Heart left ventricle (tissue), 16 donors: ENCODE data around the gene NTHL1. TPM values are rescaled to one million over a fixed set of nuclear protein-coding genes. Genes with fewer than 3 reads are reported as not detected.

Experiments used
- ATAC-seq, 4 donors: fragments of 200-7000 bp; cut with Tn5 transposase; one replicate each; pipeline ENCODE4 v1.9.1; 2020 to 2022; ENCODE audit warnings: moderate library complexity in 4 of 4, mild to moderate bottlenecking in 3 of 4, moderate number of reproducible peaks in 1 of 4
- DNase-seq, 5 donors: peaks; one replicate each; pipeline ENCODE4 v3.0.0-alpha.2; 2020
- H3K27ac ChIP-seq, 12 donors: fragments of 200-600 bp; sonication (generic) in 4 of 12; one replicate each; pipeline versions ENCODE4 v1.5.0 to v1.8.0; 2016 to 2022; ENCODE audit warnings: mild to moderate bottlenecking in 2 of 12
- H3K27me3 ChIP-seq, 9 donors: fragments of 200-600 bp; sonication (generic) in 2 of 9; one replicate each; pipeline versions ENCODE4 v1.5.1 to v1.8.0; 2016 to 2022; ENCODE audit warnings: mild to moderate bottlenecking in 3 of 9
- H3K36me3 ChIP-seq, 9 donors: fragments of 200-600 bp; sonication (generic) in 2 of 9; one replicate each; pipeline versions ENCODE4 v1.5.0 to v1.8.0; 2018 to 2022; ENCODE audit warnings: mild to moderate bottlenecking in 2 of 9
- H3K4me1 ChIP-seq, 12 donors: fragments of 200-600 bp; sonication (generic) in 4 of 12; one replicate each; pipeline versions ENCODE4 v1.5.0 to v1.8.0; 2016 to 2022; ENCODE audit warnings: mild to moderate bottlenecking in 3 of 12
- H3K4me3 ChIP-seq, 12 donors: fragments of 200-600 bp; sonication (generic) in 4 of 12; one replicate each; pipeline versions ENCODE4 v1.5.0 to v1.8.0; 2017 to 2022; ENCODE audit warnings: mild to moderate bottlenecking in 9 of 12, moderate library complexity in 4 of 12
- H3K9me3 ChIP-seq, 12 donors: fragments of 200-600 bp; sonication (generic) in 4 of 12; one replicate each; pipeline versions ENCODE4 v1.5.0 to v1.8.0; 2016 to 2022; ENCODE audit warnings: mild to moderate bottlenecking in 1 of 12
- POLR2A ChIP-seq, 2 donors: fragments of 450-650 bp; IDR thresholded peaks; one replicate each; pipeline ENCODE4 v1.6.1; 2017; ENCODE audit warnings: antibody characterized with exemption in 2 of 2, mild to moderate bottlenecking in 2 of 2, moderate library complexity in 2 of 2
- WGBS, 4 donors: extraction: QIAGEN DNeasy Blood & Tissue Kit in 2 of 4; methylation state at CpG; one replicate each; pipeline versions ENCODE4 v1.1.5 to v1.1.7; 2013 to 2018; 5-methylcytosine and 5-hydroxymethylcytosine counted together
- intact Hi-C, 10 donors: fragments of 100-400 bp; cut with DNase I; formaldehyde crosslinking; loops; one replicate each; pipeline versions ENCODE4 v1.11.1 to v1.14.2; 2022
- polyA plus RNA-seq, 2 donors: library from polyadenylated mRNA; stranded (reverse); fragments of 200-250 nt; gene quantifications; one replicate each; pipeline ENCODE4 v1.2.3, GENCODE V29; 2013
- total RNA-seq, 9 donors: library from RNA; depleted of rRNA in 2 of 9; stranded (reverse); fragments of >200 nt in 2 of 9; fragmentation: NEBNext Ultra II Directional in 3 of 9; extraction: Animal tissue kit (Norgen Biotek cat#: 25700) in 3 of 9; gene quantifications; one replicate each; pipeline versions ENCODE4 v1.1.0 to v1.2.4, GENCODE V29; 2016 to 2023
- TF ChIP-seq, protein P1 (sequence below), 12 donors: fragments of 200-600 bp; sonication (generic) in 4 of 12; IDR thresholded peaks; one replicate each; pipeline versions ENCODE4 v1.5.0 to v1.8.0; 2018 to 2022; ENCODE audit warnings: antibody characterized with exemption in 12 of 12, mild to moderate bottlenecking in 5 of 12
- donor health status: ischemic (EF 13 %, LVEDD 7.1; RV severe dilation, severe dysfunction).
- donor health status: healthy with polysubstance abuse.
- donor health status: DM: no; HTN: yes; CAD: no.
- donor health status: DM: no; HTN: no; CAD: no.
- donor health status: ischemic (EF 25% LVEDD 6.9; RV normal size, moderate dysfunction).
- donor health status: ischemic (EF 25% LVEDD 5.7; RV mildly dilated, moderate dysfunction).
- donor health status: healthy.
- donor health status: DM: yes; HTN: yes; CAD: no.
- donor health status: ischemic (EF 35%, LVEDD 5.7; RV mildly dilated, moderate dysfunction).
- donor health status: nonischemic (EF 11% LVEDD 7.7; RV severe dilation, severe dysfunction).
- donor health status: DM: yes; HTN: yes; CAD: no.
- donor health status: PGD.
- donor health status: ischemic (EF 29% LVEDD 5.4; RV normal size, mild dysfunction).
- donor health status: nonischemic (EF 23%, LVEDD 6.1; RV moderate dilation, normal function).

Gene NTHL1
- total and polyA plus RNA-seq, 11 donors = 9.0 to 32.3 (median 12.2) TPM

DNA sequence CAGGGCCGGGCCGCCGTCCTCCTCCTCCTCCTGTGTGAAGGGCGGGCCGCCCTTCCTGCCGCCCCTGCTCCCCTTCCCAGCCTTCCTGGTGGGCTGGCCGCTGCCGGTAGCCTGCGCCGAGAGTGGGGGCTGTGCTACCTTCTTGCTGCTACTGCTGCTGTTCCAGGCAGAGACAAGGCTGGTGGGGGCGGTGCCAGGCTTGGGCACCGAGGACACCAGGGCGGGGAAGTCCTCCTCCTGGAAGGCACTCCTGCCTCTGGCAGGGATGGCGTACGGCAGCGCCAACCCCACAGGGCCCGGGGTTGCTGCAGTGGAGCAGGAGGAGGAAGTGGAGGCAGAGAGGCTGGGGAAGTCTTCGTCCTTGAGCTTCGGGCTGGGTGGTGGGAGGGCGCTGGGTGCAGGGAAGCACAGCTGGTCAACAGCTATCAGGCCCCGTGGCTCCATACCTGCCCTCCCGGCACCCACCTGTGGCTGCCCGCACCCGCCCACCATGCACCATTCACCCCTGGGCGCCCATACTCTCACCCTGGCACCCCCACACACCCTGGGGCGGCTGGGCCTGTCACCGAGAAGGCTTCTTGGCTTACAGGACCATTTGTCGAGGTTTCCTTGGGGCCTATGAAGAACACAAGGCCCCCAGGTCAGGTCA, 47.6 kb downstream of the NTHL1 start:
- Histone ChIP-seq H3K36me3 (peaks cover 0 to 72% (median 63%) of the 10 kb centered on the region in 9 donors), H3K27me3 (no peaks in the 10 kb centered on the region), H3K27ac (no peak overlapping the region), H3K9me3 (no peaks in the 10 kb centered on the region), H3K4me1 (peaks cover 0 to 28% (median 16%) of the 10 kb centered on the region in 12 donors), H3K4me3 (no peak overlapping the region)
- intact Hi-C loops = loop anchor here in 2 of 10 donors (10.0 kb wide), 3 partner anchors 135 to 505 kb away; partner anchors contain the start of gene TRAF7 (in 1 of the 2)
- no peak for TF ChIP-seq POLR2A (IDR thresholded peaks at IDR 0.05)
- TF ChIP-seq, protein P1, sequence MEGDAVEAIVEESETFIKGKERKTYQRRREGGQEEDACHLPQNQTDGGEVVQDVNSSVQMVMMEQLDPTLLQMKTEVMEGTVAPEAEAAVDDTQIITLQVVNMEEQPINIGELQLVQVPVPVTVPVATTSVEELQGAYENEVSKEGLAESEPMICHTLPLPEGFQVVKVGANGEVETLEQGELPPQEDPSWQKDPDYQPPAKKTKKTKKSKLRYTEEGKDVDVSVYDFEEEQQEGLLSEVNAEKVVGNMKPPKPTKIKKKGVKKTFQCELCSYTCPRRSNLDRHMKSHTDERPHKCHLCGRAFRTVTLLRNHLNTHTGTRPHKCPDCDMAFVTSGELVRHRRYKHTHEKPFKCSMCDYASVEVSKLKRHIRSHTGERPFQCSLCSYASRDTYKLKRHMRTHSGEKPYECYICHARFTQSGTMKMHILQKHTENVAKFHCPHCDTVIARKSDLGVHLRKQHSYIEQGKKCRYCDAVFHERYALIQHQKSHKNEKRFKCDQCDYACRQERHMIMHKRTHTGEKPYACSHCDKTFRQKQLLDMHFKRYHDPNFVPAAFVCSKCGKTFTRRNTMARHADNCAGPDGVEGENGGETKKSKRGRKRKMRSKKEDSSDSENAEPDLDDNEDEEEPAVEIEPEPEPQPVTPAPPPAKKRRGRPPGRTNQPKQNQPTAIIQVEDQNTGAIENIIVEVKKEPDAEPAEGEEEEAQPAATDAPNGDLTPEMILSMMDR (IDR thresholded peaks at IDR 0.05) = no peak
- DNase-seq (no peak), ATAC-seq (no peak)
- WGBS, 4 donors = 72 to 84% (median 82%) methylated on average over 16 to 28 of the region's 28 CpGs

GRCh38 chr16:1998852-1999801, 48.5 kb downstream of the NTHL1 start:
- Histone ChIP-seq H3K36me3 (peaks cover 0 to 72% (median 63%) of the 10 kb centered on the region in 9 donors), H3K27me3 (no peaks in the 10 kb centered on the region), H3K4me1 (peaks cover 0 to 19% (median 8%) of the 10 kb centered on the region in 12 donors), H3K9me3 (no peaks in the 10 kb centered on the region), H3K27ac (no peak overlapping the region), H3K4me3 (no peak overlapping the region)
- TF ChIP-seq, protein P1 (IDR thresholded peaks at IDR 0.05) = no peak
- TF ChIP-seq POLR2A (IDR thresholded peaks at IDR 0.05) = no peak
- intact Hi-C loops = loop anchor here in 1 of 10 donors (10.0 kb wide), 1 partner anchor 134 kb away; no protein-coding TSS in a partner anchor
- 83 to 95% (median 93%) methylated on average over 19 to 39 of the region's 39 CpGs for WGBS, 4 donors
- DNase-seq (peak in 1 of 5 donors; percentile 62), ATAC-seq (no peak)

GRCh38 chr16:1998360-1998835, 49.2 kb downstream of the NTHL1 start:
- ATAC-seq = no peak
- H3K36me3 ChIP-seq = peaks cover 0 to 71% (median 63%) of the 10 kb centered on the region in 9 donors
- DNase-seq = no peak
- TF ChIP-seq, protein P1 (IDR thresholded peaks at IDR 0.05) = no peak
- no peak for TF ChIP-seq POLR2A (IDR thresholded peaks at IDR 0.05)
- peaks cover 0 to 12% (median under 1%) of the 10 kb centered on the region in 12 donors for H3K4me1 ChIP-seq
- intact Hi-C loops = loop anchor here in 1 of 10 donors (10.0 kb wide), 1 partner anchor 134 kb away; no protein-coding TSS in a partner anchor
- H3K27ac ChIP-seq = no peak overlapping the region
- H3K4me3 ChIP-seq = no peak overlapping the region
- WGBS, 4 donors = 93 to 97% (median 94%) methylated on average over 19 to 27 of the region's 27 CpGs
- no peaks in the 10 kb centered on the region for H3K9me3 ChIP-seq
- no peaks in the 10 kb centered on the region for H3K27me3 ChIP-seq
